K562 (cell line): ENCODE results near the gene IFT122. TPM values are rescaled to one million over a fixed set of nuclear protein-coding genes. Genes with fewer than 3 reads are reported as not detected.

ENCODE experiments used
- BACH1 ChIP-seq: fragments of 200-800 bp; sonication (Bioruptor generic); IDR thresholded peaks from 2 replicates; pipeline ENCODE4 v1.6.1; 2016; ENCODE audit warnings: missing genetic modification characterization, missing compliant biosample characterization
- BCL6 ChIP-seq: fragments of 250-450 bp; sonication (Bioruptor Pico); IDR thresholded peaks from 2 replicates; pipeline ENCODE4 v1.4.0; 2020
- CHAMP1 ChIP-seq: fragments of 450-650 bp; IDR thresholded peaks from 2 replicates; pipeline ENCODE4 v1.6.1; 2016; ENCODE audit warnings: mild to moderate bottlenecking
- ELF1 ChIP-seq: fragments of 200-800 bp; sonication (Bioruptor generic); IDR thresholded peaks from 2 replicates; pipeline ENCODE4 v1.6.1; 2016; ENCODE audit warnings: missing genetic modification characterization, missing compliant biosample characterization
- EP400 ChIP-seq: fragments of 450-650 bp; IDR thresholded peaks from 2 replicates; pipeline ENCODE4 v1.6.1; 2017; ENCODE audit warnings: antibody characterized with exemption, mild to moderate bottlenecking, moderate library complexity
- EZH2 ChIP-seq: IDR thresholded peaks from 2 replicates; pipeline ENCODE4 v1.6.1; 2012; ENCODE audit warnings: low read depth, mild to moderate bottlenecking, inconsistent platforms, low read length, borderline replicate concordance
- NUFIP1 ChIP-seq: fragments of 450-650 bp; IDR thresholded peaks from 2 replicates; pipeline ENCODE4 v1.6.1; 2018; ENCODE audit not compliant: partially characterized antibody
- RBM34 ChIP-seq: fragments of 200-400 bp; formaldehyde crosslinking; IDR thresholded peaks from 2 replicates; pipeline ENCODE4 v1.6.1; 2018; ENCODE audit warnings: low read length, borderline replicate concordance; ENCODE audit not compliant: insufficient read depth
- RBM39 ChIP-seq: fragments of 200-400 bp; formaldehyde crosslinking; optimal IDR thresholded peaks from 2 replicates; pipeline ENCODE3; 2018; ENCODE audit warnings: low read depth, low read length
- RFX5 ChIP-seq: IDR thresholded peaks from 2 replicates; pipeline ENCODE4 v1.6.1; 2011; ENCODE audit warnings: low read depth, mild to moderate bottlenecking, improper control_type of control experiment, low read length
- SIRT6 ChIP-seq: IDR thresholded peaks from one replicate; pipeline ENCODE4 v1.6.1; 2012; ENCODE audit warnings: low read depth, mild to moderate bottlenecking, control low read depth, inconsistent platforms, low read length, moderate library complexity
- ZBTB40 ChIP-seq, 2 experiments: fragments of 450-650 bp in 1 of 2; sonication (generic) in 1 of 2; formaldehyde crosslinking in 1 of 2; IDR thresholded peaks; 2 replicates each; pipeline versions ENCODE4 v1.7.1 to v1.9.0; 2016 to 2022; ENCODE audit warnings: inconsistent platforms in 1 of 2, mild to moderate bottlenecking in 1 of 2, missing genetic modification reagents in 1 of 2
- ZFP36 ChIP-seq: fragments of 150-350 bp; IDR thresholded peaks from 2 replicates; pipeline ENCODE4 v1.6.1; 2018; ENCODE audit warnings: low read length, low read depth; ENCODE audit not compliant: partially characterized antibody
- ZNF143 ChIP-seq: sonication (generic); formaldehyde crosslinking; IDR thresholded peaks from 2 replicates; pipeline ENCODE4 v1.9.0; 2022; ENCODE audit warnings: mild to moderate bottlenecking, missing genetic modification reagents
- polyA plus RNA-seq, 8 experiments: library from polyadenylated mRNA; depleted of rRNA in 4 of 8; stranded (reverse) in 5 of 8; unstranded in 3 of 8; fragments of >200 nt; fragmentation: Nextera tagmentation in 2 of 8; fragmentation: Illumina TruSeq in 1 of 8; extraction: Ambion mirVana in 2 of 8; extraction: Trizol in 1 of 8; gene quantifications; 2 replicates each; pipeline versions ENCODE4 v1.2.1 to v1.2.3, GENCODE V29; 2011 to 2014; ENCODE audit warnings: inconsistent platforms in 1 of 8, missing spikeins in 1 of 8
- total RNA-seq, 7 experiments: library from RNA; depleted of rRNA in 6 of 7; stranded (reverse); fragments of >200 nt in 6 of 7; fragmentation: Illumina TruSeq in 2 of 7; extraction: Trizol in 2 of 7; gene quantifications; 2 replicates each; pipeline versions ENCODE4 v1.2.1 to v1.2.3, GENCODE V29; 2011 to 2021; ENCODE audit warnings: low replicate concordance in 1 of 7

Gene IFT122
- total and polyA plus RNA-seq, 9 of the 15 experiments (the other 6 are each of a cell fraction or from before 2014, with no cell fraction given): 2.4 to 11.5 (median 7.7) TPM

- TF ChIP-seq CHAMP1 (no peak), BACH1 (no peak), EZH2 (no peak), ZNF143 (no peak), NUFIP1 (no peak), RBM34 (no peak), ZBTB40 (IDR thresholded peaks at IDR 0.05) (no peak), ZBTB40 (CRISPR knock-in tag; IDR thresholded peaks at IDR 0.05) (no peak), SIRT6 (no peak), BCL6 (CRISPR knock-in tag) (no peak), ELF1 (tag) (peak; percentile 59; the same call in 1 of the 2 replicates), RFX5 (no peak), ZFP36 (peak; percentile 53), EP400 (no peak), RBM39 (no peak)
These were observed 15.7 kb upstream of the IFT122 start (continued) for GRCh38 chr3:129424185-129424841.
